GM23248 (cell line): ENCODE results near the gene LPP.

Experiments
- EZH2 ChIP-seq: fragments of 200-600 bp; sonication (generic); IDR thresholded peaks from 2 replicates; pipeline ENCODE4 v1.6.1; 2018; ENCODE audit warnings: antibody characterized with exemption, mild to moderate bottlenecking; ENCODE audit not compliant: insufficient read depth, poor library complexity, severe bottlenecking
- EZH2phosphoT487 ChIP-seq: fragments of 200-600 bp; sonication (generic); IDR thresholded peaks from 2 replicates; pipeline ENCODE4 v1.6.1; 2018; ENCODE audit warnings: antibody characterized with exemption, moderate library complexity, mild to moderate bottlenecking, low read depth; ENCODE audit not compliant: insufficient read depth

DNA sequence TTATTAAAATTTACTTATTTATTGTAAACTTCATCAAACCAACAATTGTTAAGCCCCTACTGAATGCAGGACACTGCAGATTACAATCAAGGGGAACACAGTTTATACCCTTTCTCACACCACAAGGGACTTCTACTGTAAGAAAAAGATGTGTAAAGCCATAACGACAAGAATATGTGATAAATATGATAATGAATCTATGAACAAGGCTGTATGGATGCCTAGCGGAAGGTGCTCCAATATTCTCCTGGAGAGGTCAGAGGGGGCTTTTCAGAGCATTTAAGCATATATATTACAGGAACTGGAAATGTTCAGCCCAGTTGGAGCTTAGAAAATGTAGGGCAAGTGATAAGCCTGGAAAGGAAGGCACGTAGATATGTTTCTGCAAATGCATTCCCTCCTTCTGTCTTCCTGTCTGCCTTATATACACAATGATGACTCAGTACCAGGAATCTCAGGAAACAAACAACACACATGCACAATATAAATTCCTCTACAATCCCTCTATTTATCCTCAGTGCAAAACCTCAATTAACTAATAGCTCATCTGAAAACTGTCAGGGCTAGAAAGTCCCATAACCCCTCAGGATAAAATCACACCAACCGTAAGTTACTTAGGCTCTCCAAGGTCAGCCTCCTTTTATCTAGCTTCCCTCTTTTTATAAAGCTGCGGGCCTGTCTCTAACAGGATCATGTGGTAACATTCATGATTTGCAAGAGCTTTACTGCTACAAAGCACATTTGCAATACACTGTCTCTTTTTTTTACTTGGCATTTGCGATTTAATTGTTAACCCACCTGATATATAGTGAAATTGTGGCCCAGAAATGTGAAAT, 393.1 kb downstream of the LPP start:
- TF ChIP-seq EZH2phosphoT487 (no peak), EZH2 (no peak)
